NT2/D1 (cell line): ENCODE results near the gene CALML5.

Experiments
- SUZ12 ChIP-seq: IDR thresholded peaks from 2 replicates; pipeline ENCODE4 v1.6.1; 2011; ENCODE audit not compliant: insufficient read length, insufficient read depth; ENCODE audit errors: extremely low read depth
- YY1 ChIP-seq: IDR thresholded peaks from 2 replicates; pipeline ENCODE4 v1.6.1; 2011; ENCODE audit not compliant: insufficient read length, insufficient read depth
- ZNF274 ChIP-seq: IDR thresholded peaks from 2 replicates; pipeline ENCODE4 v1.6.1; 2011; ENCODE audit warnings: mild to moderate bottlenecking, low read depth, low read length

DNA sequence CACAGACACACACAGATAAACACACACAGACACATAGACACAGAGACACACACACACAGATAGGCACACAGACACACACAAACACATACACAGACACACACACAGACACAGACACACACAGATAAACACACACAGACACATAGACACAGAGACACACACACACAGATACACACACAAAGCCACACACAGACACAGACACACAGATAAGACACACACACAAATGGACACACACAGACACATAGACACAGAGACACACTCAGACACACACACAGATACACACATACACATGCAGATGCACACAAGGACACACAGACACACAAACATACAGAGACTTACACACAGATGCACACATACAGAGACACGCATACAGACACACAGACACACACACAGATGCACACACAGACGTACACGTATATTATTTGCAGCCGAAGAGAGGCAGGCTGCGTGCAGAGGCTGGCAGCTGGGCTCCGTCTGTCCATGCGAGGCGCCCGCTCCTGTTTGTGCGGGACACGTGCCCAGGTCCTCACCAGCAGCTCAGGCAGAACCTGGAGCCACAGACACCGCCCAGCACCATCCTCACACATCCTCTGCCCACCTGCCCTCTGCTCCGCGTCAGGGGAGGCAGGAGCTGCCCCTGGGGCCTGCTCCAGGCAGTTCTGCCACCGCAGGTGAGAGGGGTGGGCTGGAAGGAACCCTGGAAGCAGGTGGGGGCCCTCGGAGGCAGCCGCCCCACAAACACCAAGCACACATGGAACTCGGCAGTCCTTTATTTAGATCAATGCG lies 1.2 kb downstream of the CALML5 start:
- TF ChIP-seq SUZ12 (no peak), YY1 (no peak), ZNF274 (no peak)
